Duodenal mucosa (tissue), 2 donors: ENCODE results near the gene UGCG.
"Not testable (repeated sequence)": the region's sequence is repeated elsewhere in the genome, so short reads cannot be mapped to it uniquely, and the experiment has no call there.

Experiments used
- H3K27ac ChIP-seq: one replicate; pipeline ENCODE4 v1.7.0; 2013; ENCODE audit warnings: low read depth, low read length
- H3K27me3 ChIP-seq, 2 donors: one replicate each; pipeline ENCODE4 v1.7.0; 2013; ENCODE audit warnings: low read length in 2 of 2, control low read depth in 1 of 2; ENCODE audit not compliant: insufficient read depth in 2 of 2, control insufficient read depth in 1 of 2
- H3K36me3 ChIP-seq, 2 donors: one replicate each; pipeline ENCODE4 v1.7.0; 2013; ENCODE audit warnings: low read length in 2 of 2, control low read depth in 1 of 2; ENCODE audit not compliant: insufficient read depth in 2 of 2, control insufficient read depth in 1 of 2
- H3K4me1 ChIP-seq, 2 donors: one replicate each; pipeline ENCODE4 v1.7.0; 2013; ENCODE audit warnings: low read length in 2 of 2, control low read depth in 1 of 2; ENCODE audit not compliant: insufficient read depth in 2 of 2, control insufficient read depth in 1 of 2
- H3K4me3 ChIP-seq, 2 donors: one replicate each; pipeline ENCODE4 v1.7.0; 2013; ENCODE audit warnings: low read length in 2 of 2, low read depth in 1 of 2
- H3K9ac ChIP-seq, 2 donors: one replicate each; pipeline ENCODE4 v1.7.0; 2013; ENCODE audit warnings: low read length in 2 of 2, low read depth in 1 of 2
- H3K9me3 ChIP-seq, 2 donors: one replicate each; pipeline ENCODE4 v1.7.0; 2013; ENCODE audit warnings: low read length in 2 of 2, control low read depth in 1 of 2; ENCODE audit not compliant: control insufficient read depth in 1 of 2

Gene UGCG

GRCh38 chr9:111870774-111871498 is 25.7 kb upstream of the UGCG start:
- Histone ChIP-seq H3K27me3 (no peaks in the 10 kb centered on the region), H3K4me1 (peaks cover 0 to 7% of the 10 kb centered on the region in 2 donors), H3K36me3 (no peaks in the 10 kb centered on the region), H3K27ac (no peak overlapping the region), H3K9me3 (no peaks in the 10 kb centered on the region), H3K4me3 (no peak overlapping the region), H3K9ac (no peak overlapping the region)

- Histone ChIP-seq H3K9me3 (no peaks in the 10 kb centered on the region), H3K27ac (no peak overlapping the region), H3K27me3 (no peaks in the 10 kb centered on the region), H3K9ac (no peak overlapping the region), H3K4me3 (no peak overlapping the region), H3K4me1 (peaks cover 0 to 7% of the 10 kb centered on the region in 2 donors), H3K36me3 (no peaks in the 10 kb centered on the region)
These were observed 25.1 kb upstream of the UGCG start for GRCh38 chr9:111871499-111871855.

- Histone ChIP-seq H3K9ac (no peak overlapping the region), H3K36me3 (no peaks in the 10 kb centered on the region), H3K27me3 (no peaks in the 10 kb centered on the region), H3K27ac (no peak overlapping the region), H3K4me3 (no peak overlapping the region), H3K4me1 (peaks cover 0 to 7% of the 10 kb centered on the region in 2 donors), H3K9me3 (no peaks in the 10 kb centered on the region)
These were observed 23.7 kb upstream of the UGCG start for GRCh38 chr9:111872886-111873285.

- no peaks in the 10 kb centered on the region for H3K27me3 ChIP-seq
- H3K9me3 ChIP-seq, result no peaks in the 10 kb centered on the region
- no peak overlapping the region for H3K27ac ChIP-seq
- no peak overlapping the region for H3K4me3 ChIP-seq
- no peaks in the 10 kb centered on the region for H3K36me3 ChIP-seq
- H3K9ac ChIP-seq, result no peak overlapping the region
- H3K4me1 ChIP-seq, result peaks cover 0 to 7% of the 10 kb centered on the region in 2 donors
These were observed 22.7 kb upstream of the UGCG start for GRCh38 chr9:111873901-111874300.

GRCh38 chr9:111874500-111874899 is 22.1 kb upstream of the UGCG start:
- no peak overlapping the region for H3K9ac ChIP-seq
- no peak overlapping the region for H3K27ac ChIP-seq
- H3K4me3 ChIP-seq, result no peak overlapping the region
- H3K36me3 ChIP-seq, result no peaks in the 10 kb centered on the region
- H3K4me1 ChIP-seq, result peaks cover 0 to 7% of the 10 kb centered on the region in 2 donors
- H3K9me3 ChIP-seq, result no peaks in the 10 kb centered on the region
- no peaks in the 10 kb centered on the region for H3K27me3 ChIP-seq

- not testable (repeated sequence) for H3K27ac ChIP-seq, H3K4me1 ChIP-seq, H3K4me3 ChIP-seq, H3K9me3 ChIP-seq, H3K36me3 ChIP-seq, H3K9ac ChIP-seq, H3K27me3 ChIP-seq
These were observed 21.3 kb upstream of the UGCG start for GRCh38 chr9:111875291-111875690.

- H3K4me1 ChIP-seq, H3K27ac ChIP-seq, H3K27me3 ChIP-seq, H3K9ac ChIP-seq, H3K36me3 ChIP-seq, H3K4me3 ChIP-seq, H3K9me3 ChIP-seq: not testable (repeated sequence)
These were observed 20.9 kb upstream of the UGCG start for GRCh38 chr9:111875691-111876090.

GRCh38 chr9:111876179-111876578 is 20.4 kb upstream of the UGCG start:
- H3K4me3 ChIP-seq, result no peak overlapping the region
- H3K4me1 ChIP-seq, result peaks cover 0 to 7% of the 10 kb centered on the region in 2 donors
- H3K27ac ChIP-seq, result no peak overlapping the region
- no peaks in the 10 kb centered on the region for H3K9me3 ChIP-seq
- H3K9ac ChIP-seq, result no peak overlapping the region
- no peaks in the 10 kb centered on the region for H3K27me3 ChIP-seq
- no peaks in the 10 kb centered on the region for H3K36me3 ChIP-seq

GRCh38 chr9:111877420-111877819 is 19.2 kb upstream of the UGCG start:
- H3K4me3 ChIP-seq, result no peak overlapping the region
- no peak overlapping the region for H3K27ac ChIP-seq

GRCh38 chr9:111878946-111879345 is 17.7 kb upstream of the UGCG start:
- H3K27ac ChIP-seq, result no peak overlapping the region
- no peaks in the 10 kb centered on the region for H3K9me3 ChIP-seq
- H3K36me3 ChIP-seq, result no peaks in the 10 kb centered on the region
- H3K4me1 ChIP-seq, result no peaks in the 10 kb centered on the region
- no peak overlapping the region for H3K4me3 ChIP-seq
- no peak overlapping the region for H3K9ac ChIP-seq
- no peaks in the 10 kb centered on the region for H3K27me3 ChIP-seq

More at GRCh38 chr9:111877420-111877819, 19.2 kb upstream of the UGCG start:
- H3K9me3 ChIP-seq, result no peaks in the 10 kb centered on the region
- peaks cover 0 to under 1% of the 10 kb centered on the region in 2 donors for H3K4me1 ChIP-seq
- H3K36me3 ChIP-seq, result no peaks in the 10 kb centered on the region
- H3K27me3 ChIP-seq, result no peaks in the 10 kb centered on the region
- no peak overlapping the region for H3K9ac ChIP-seq
